HUES64 (cell line): ENCODE data around the gene XIRP2.

Experiments
- H3K27ac ChIP-seq: 2 replicates; pipeline ENCODE4 v1.7.0; 2013; ENCODE audit warnings: low read depth, low read length, inconsistent platforms
- H3K27me3 ChIP-seq: 2 replicates; pipeline ENCODE4 v1.6.1; 2013; ENCODE audit warnings: mild to moderate bottlenecking, low read length; ENCODE audit not compliant: insufficient read depth
- H3K36me3 ChIP-seq: 2 replicates; pipeline ENCODE4 v1.6.1; 2013; ENCODE audit warnings: mild to moderate bottlenecking, low read length; ENCODE audit not compliant: insufficient read depth
- H3K4me1 ChIP-seq: 2 replicates; pipeline ENCODE4 v1.6.1; 2013; ENCODE audit warnings: mild to moderate bottlenecking, low read length, moderate library complexity; ENCODE audit not compliant: insufficient read depth
- H3K4me3 ChIP-seq: 2 replicates; pipeline ENCODE4 v1.5.1; 2013; ENCODE audit warnings: mild to moderate bottlenecking, low read length, moderate library complexity
- H3K9ac ChIP-seq: 2 replicates; pipeline ENCODE4 v1.6.1; 2013; ENCODE audit warnings: mild to moderate bottlenecking, low read depth, low read length
- H3K9me3 ChIP-seq: 2 replicates; pipeline ENCODE4 v1.6.1; 2013; ENCODE audit warnings: low read depth, low read length; ENCODE audit not compliant: insufficient read depth
- WGBS: fragments of 150-250, 120-280 bp; methylation state at CpG from one replicate; pipeline ENCODE4 v1.1.7; 2013; ENCODE audit warnings: missing lambda C conversion rate; 5-methylcytosine and 5-hydroxymethylcytosine counted together

Gene XIRP2

GRCh38 chr2:166895243-166895642 lies 7.0 kb downstream of the XIRP2 start:
- Histone ChIP-seq H3K36me3 (no peaks in the 10 kb centered on the region), H3K9me3 (no peaks in the 10 kb centered on the region), H3K4me1 (peaks cover 19% of the 10 kb centered on the region), H3K27me3 (no peaks in the 10 kb centered on the region), H3K4me3 (no peak overlapping the region), H3K9ac (no peak overlapping the region), H3K27ac (no peak overlapping the region)
- 72% methylated on average over 2 of the region's 2 CpGs for WGBS

GRCh38 chr2:166897666-166898065 lies 9.4 kb downstream of the XIRP2 start:
- no peaks in the 10 kb centered on the region for H3K4me1 ChIP-seq
- no peaks in the 10 kb centered on the region for H3K9me3 ChIP-seq
- H3K36me3 ChIP-seq, result no peaks in the 10 kb centered on the region

GRCh38 chr2:166899676-166900075 lies 11.4 kb downstream of the XIRP2 start:
- Histone ChIP-seq H3K36me3 (no peaks in the 10 kb centered on the region), H3K27me3 (no peaks in the 10 kb centered on the region), H3K9me3 (no peaks in the 10 kb centered on the region), H3K4me1 (no peaks in the 10 kb centered on the region), H3K9ac (no peak overlapping the region), H3K4me3 (no peak overlapping the region), H3K27ac (no peak overlapping the region)
- WGBS, result 91% methylated on average over 5 of the region's 5 CpGs

More at GRCh38 chr2:166897666-166898065, 9.4 kb downstream of the XIRP2 start:
- Histone ChIP-seq H3K27me3 (no peaks in the 10 kb centered on the region), H3K27ac (no peak overlapping the region), H3K4me3 (no peak overlapping the region), H3K9ac (no peak overlapping the region)

GRCh38 chr2:166900700-166901099 lies 12.4 kb downstream of the XIRP2 start:
- Histone ChIP-seq H3K27me3 (no peaks in the 10 kb centered on the region), H3K36me3 (no peaks in the 10 kb centered on the region), H3K4me1 (no peaks in the 10 kb centered on the region), H3K9ac (no peak overlapping the region), H3K9me3 (no peaks in the 10 kb centered on the region), H3K4me3 (no peak overlapping the region), H3K27ac (no peak overlapping the region)
- 49% methylated on average over 2 of the region's 2 CpGs for WGBS

- Histone ChIP-seq H3K9ac (no peak overlapping the region), H3K4me3 (no peak overlapping the region), H3K36me3 (no peaks in the 10 kb centered on the region), H3K27me3 (no peaks in the 10 kb centered on the region), H3K9me3 (no peaks in the 10 kb centered on the region), H3K4me1 (no peaks in the 10 kb centered on the region), H3K27ac (no peak overlapping the region)
- WGBS, result 92% methylated on average over 2 of the region's 2 CpGs
Observed at GRCh38 chr2:166901336-166901735, 13.1 kb downstream of the XIRP2 start.

GRCh38 chr2:166916987-166917386 lies 28.7 kb downstream of the XIRP2 start:
- H3K4me1 ChIP-seq, result no peaks in the 10 kb centered on the region
- 92% methylated on average over 2 of the region's 4 CpGs for WGBS
- H3K27me3 ChIP-seq, result no peaks in the 10 kb centered on the region
- no peak overlapping the region for H3K9ac ChIP-seq
- H3K4me3 ChIP-seq, result no peak overlapping the region
- H3K27ac ChIP-seq, result no peak overlapping the region
- H3K36me3 ChIP-seq, result no peaks in the 10 kb centered on the region
- H3K9me3 ChIP-seq, result peaks cover 8% of the 10 kb centered on the region

- Histone ChIP-seq H3K4me1 (no peaks in the 10 kb centered on the region), H3K36me3 (no peaks in the 10 kb centered on the region), H3K4me3 (no peak overlapping the region), H3K27ac (no peak overlapping the region), H3K9me3 (peaks cover 8% of the 10 kb centered on the region), H3K27me3 (no peaks in the 10 kb centered on the region), H3K9ac (no peak overlapping the region)
- no CpG with 5 or more reads among the region's 1 CpG for WGBS
Observed at GRCh38 chr2:166917415-166917814, 29.1 kb downstream of the XIRP2 start.

GRCh38 chr2:166921261-166921896 lies 33.1 kb downstream of the XIRP2 start:
- 96% methylated on average over 2 of the region's 2 CpGs for WGBS
- no peak overlapping the region for H3K9ac ChIP-seq
- H3K9me3 ChIP-seq, result no peaks in the 10 kb centered on the region
- no peak overlapping the region for H3K27ac ChIP-seq
- H3K36me3 ChIP-seq, result no peaks in the 10 kb centered on the region
- no peaks in the 10 kb centered on the region for H3K4me1 ChIP-seq
- no peak overlapping the region for H3K4me3 ChIP-seq
- no peaks in the 10 kb centered on the region for H3K27me3 ChIP-seq

GRCh38 chr2:166924967-166925366 lies 36.7 kb downstream of the XIRP2 start:
- Histone ChIP-seq H3K36me3 (no peaks in the 10 kb centered on the region), H3K4me3 (no peak overlapping the region), H3K4me1 (no peaks in the 10 kb centered on the region), H3K27me3 (no peaks in the 10 kb centered on the region), H3K9ac (no peak overlapping the region), H3K9me3 (no peaks in the 10 kb centered on the region), H3K27ac (no peak overlapping the region)

- Histone ChIP-seq H3K9me3 (no peaks in the 10 kb centered on the region), H3K27ac (no peak overlapping the region), H3K4me3 (no peak overlapping the region), H3K27me3 (no peaks in the 10 kb centered on the region), H3K9ac (no peak overlapping the region), H3K4me1 (no peaks in the 10 kb centered on the region), H3K36me3 (no peaks in the 10 kb centered on the region)
- 90% methylated on average over 1 of the region's 1 CpG for WGBS
Observed at GRCh38 chr2:166926657-166927056, 38.4 kb downstream of the XIRP2 start.

- Histone ChIP-seq H3K9ac (no peak overlapping the region), H3K4me1 (no peaks in the 10 kb centered on the region), H3K4me3 (no peak overlapping the region), H3K27ac (no peak overlapping the region), H3K36me3 (no peaks in the 10 kb centered on the region), H3K9me3 (0 out of 2 replicates have a peak, but pooled peaks cover 2% of the 10 kb centered on the region), H3K27me3 (no peaks in the 10 kb centered on the region)
- WGBS, result no CpG with 5 or more reads among the region's 1 CpG
Observed at GRCh38 chr2:166932032-166932431, 43.8 kb downstream of the XIRP2 start.

- Histone ChIP-seq H3K4me3 (no peak overlapping the region), H3K9ac (no peak overlapping the region), H3K27ac (no peak overlapping the region), H3K36me3 (no peaks in the 10 kb centered on the region), H3K4me1 (no peaks in the 10 kb centered on the region), H3K27me3 (no peaks in the 10 kb centered on the region), H3K9me3 (0 out of 2 replicates have a peak, but pooled peaks cover 2% of the 10 kb centered on the region)
- 88% methylated on average over 4 of the region's 5 CpGs for WGBS
Observed at GRCh38 chr2:166934817-166935216, 46.5 kb downstream of the XIRP2 start.
